Measurements from ENCODE around the gene ZDHHC24.

DNA sequence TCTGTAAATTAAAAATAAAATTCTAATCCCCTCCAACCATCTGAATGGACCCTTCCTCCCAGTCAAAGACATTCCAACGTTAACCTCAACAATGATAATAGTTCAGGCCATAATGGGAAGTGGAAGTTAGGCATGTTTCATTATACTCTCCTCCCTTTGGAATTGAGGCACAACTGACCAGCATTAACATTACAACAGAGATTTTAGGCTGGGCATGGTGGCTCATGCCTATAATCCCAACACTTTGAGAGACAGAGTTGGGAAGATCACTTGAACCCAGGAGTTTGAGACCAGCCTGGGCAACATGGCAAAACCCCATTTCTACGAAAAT, 25.0 kb upstream of the ZDHHC24 start:
- no peak for TF ChIP-seq POLR2AphosphoS5 (IDR thresholded peaks at IDR 0.05)
- TF ChIP-seq CTCF (IDR thresholded peaks at IDR 0.05): no peak
- TF ChIP-seq POLR2A (IDR thresholded peaks at IDR 0.05): no peak
